ENCODE measurements around the gene PARP11.

- TF ChIP-seq CTCF (IDR thresholded peaks at IDR 0.05) (no peak), POLR2A (IDR thresholded peaks at IDR 0.05) (no peak)
Measured at GRCh38 chr12:3768911-3769447, 104.2 kb downstream of the PARP11 start.
